ENCODE results near the gene OR1Q1.

DNA sequence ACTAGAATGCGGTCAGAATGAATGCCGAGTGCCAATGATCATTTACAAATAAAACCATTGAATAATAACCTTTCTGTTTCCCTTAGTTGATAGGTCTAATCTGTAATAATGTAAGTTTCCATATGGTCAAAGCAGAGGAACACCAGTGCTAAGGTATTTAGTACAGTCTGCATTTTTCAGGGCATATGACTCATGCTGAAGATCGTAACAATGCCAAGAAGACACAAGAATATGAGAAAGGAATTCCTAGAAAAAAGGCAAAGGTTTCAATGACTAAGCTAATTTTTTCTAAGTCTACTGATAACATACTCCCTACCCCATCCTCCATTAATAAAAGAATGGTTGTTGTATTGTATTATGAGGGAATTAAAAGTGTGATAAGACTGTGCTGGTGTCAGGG lies 34.2 kb upstream of the OR1Q1 start:
- TF ChIP-seq, protein P1, sequence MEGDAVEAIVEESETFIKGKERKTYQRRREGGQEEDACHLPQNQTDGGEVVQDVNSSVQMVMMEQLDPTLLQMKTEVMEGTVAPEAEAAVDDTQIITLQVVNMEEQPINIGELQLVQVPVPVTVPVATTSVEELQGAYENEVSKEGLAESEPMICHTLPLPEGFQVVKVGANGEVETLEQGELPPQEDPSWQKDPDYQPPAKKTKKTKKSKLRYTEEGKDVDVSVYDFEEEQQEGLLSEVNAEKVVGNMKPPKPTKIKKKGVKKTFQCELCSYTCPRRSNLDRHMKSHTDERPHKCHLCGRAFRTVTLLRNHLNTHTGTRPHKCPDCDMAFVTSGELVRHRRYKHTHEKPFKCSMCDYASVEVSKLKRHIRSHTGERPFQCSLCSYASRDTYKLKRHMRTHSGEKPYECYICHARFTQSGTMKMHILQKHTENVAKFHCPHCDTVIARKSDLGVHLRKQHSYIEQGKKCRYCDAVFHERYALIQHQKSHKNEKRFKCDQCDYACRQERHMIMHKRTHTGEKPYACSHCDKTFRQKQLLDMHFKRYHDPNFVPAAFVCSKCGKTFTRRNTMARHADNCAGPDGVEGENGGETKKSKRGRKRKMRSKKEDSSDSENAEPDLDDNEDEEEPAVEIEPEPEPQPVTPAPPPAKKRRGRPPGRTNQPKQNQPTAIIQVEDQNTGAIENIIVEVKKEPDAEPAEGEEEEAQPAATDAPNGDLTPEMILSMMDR (IDR thresholded peaks at IDR 0.05), result no peak
- TF ChIP-seq IRF2 (CRISPR knock-in tag; IDR thresholded peaks at IDR 0.05; ENCODE audit: borderline replicate concordance, low read depth) (no peak), ZNF263 (CRISPR knock-in tag; IDR thresholded peaks at IDR 0.05; ENCODE audit: low read depth) (no peak), CBFB (CRISPR knock-in tag; IDR thresholded peaks at IDR 0.05; ENCODE audit: low read depth) (no peak), MYBL2 (CRISPR knock-in tag; IDR thresholded peaks at IDR 0.05) (no peak), CREB1 (CRISPR knock-in tag; IDR thresholded peaks at IDR 0.05) (no peak), MXD4 (CRISPR knock-in tag; IDR thresholded peaks at IDR 0.05; ENCODE audit: borderline replicate concordance) (no peak)
- TF ChIP-seq, protein P2, sequence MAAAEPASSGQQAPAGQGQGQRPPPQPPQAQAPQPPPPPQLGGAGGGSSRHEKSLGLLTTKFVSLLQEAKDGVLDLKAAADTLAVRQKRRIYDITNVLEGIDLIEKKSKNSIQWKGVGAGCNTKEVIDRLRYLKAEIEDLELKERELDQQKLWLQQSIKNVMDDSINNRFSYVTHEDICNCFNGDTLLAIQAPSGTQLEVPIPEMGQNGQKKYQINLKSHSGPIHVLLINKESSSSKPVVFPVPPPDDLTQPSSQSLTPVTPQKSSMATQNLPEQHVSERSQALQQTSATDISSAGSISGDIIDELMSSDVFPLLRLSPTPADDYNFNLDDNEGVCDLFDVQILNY (CRISPR knock-in tag; IDR thresholded peaks at IDR 0.05), result no peak
- TF ChIP-seq, protein P3, sequence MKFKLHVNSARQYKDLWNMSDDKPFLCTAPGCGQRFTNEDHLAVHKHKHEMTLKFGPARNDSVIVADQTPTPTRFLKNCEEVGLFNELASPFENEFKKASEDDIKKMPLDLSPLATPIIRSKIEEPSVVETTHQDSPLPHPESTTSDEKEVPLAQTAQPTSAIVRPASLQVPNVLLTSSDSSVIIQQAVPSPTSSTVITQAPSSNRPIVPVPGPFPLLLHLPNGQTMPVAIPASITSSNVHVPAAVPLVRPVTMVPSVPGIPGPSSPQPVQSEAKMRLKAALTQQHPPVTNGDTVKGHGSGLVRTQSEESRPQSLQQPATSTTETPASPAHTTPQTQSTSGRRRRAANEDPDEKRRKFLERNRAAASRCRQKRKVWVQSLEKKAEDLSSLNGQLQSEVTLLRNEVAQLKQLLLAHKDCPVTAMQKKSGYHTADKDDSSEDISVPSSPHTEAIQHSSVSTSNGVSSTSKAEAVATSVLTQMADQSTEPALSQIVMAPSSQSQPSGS (CRISPR knock-in tag; IDR thresholded peaks at IDR 0.05; ENCODE audit: borderline replicate concordance, low read depth), result no peak

Data from WTC11 (cell line).